Endothelial cell of umbilical vein (primary cell): Measurements from ENCODE around the gene PLCB4. TPM values are rescaled to one million over a fixed set of nuclear protein-coding genes. Genes with fewer than 3 reads are reported as not detected.

ENCODE experiments used
- BruUV-seq: library from RNA; stranded (reverse); fragments of 400-500 nt; replicated peaks from 2 replicates; lab custom pipeline; 2021; lab: Mats Ljungman, UMichigan
- CTCF ChIA-PET: fragments of 300-600, 350-600 bp; sonication (Branson Sonifier 250); formaldehyde crosslinking; loops from one replicate; lab custom pipeline; 2021; ENCODE audit warnings: antibody characterized with exemption, inconsistent platforms; lab: Charles Lee
- POLR2A ChIA-PET: fragments of 300-600, 350-600 bp; sonication (Branson Sonifier 250); formaldehyde crosslinking; loops from one replicate; lab custom pipeline; 2021; ENCODE audit warnings: antibody characterized with exemption, inconsistent platforms; lab: Charles Lee
- DNase-seq: peaks from one replicate; pipeline ENCODE4 v3.0.0-alpha.2; 2011; ENCODE audit warnings: low read depth, low spot score
- FAIRE-seq: peaks from 2 replicates; lab custom pipeline; 2011; peaks lifted over from hg19 to GRCh38; lab: Jason Lieb, UNC
- H2AFZ ChIP-seq: 2 replicates; pipeline ENCODE4 v1.6.0; 2012; ENCODE audit warnings: low read depth, low read length, control low read depth, inconsistent platforms
- H3K27ac ChIP-seq: 2 replicates; pipeline ENCODE4 v1.5.1; 2011; ENCODE audit warnings: low read depth, mild to moderate bottlenecking, control low read depth, low read length, moderate library complexity; ENCODE audit not compliant: insufficient read depth
- H3K27me3 ChIP-seq, 2 experiments: 2 replicates each; pipeline versions ENCODE4 v1.6.0 to v1.6.1; 2011; ENCODE audit warnings: low read length in 2 of 2, mixed read lengths in 1 of 2; ENCODE audit not compliant: control insufficient read depth in 2 of 2, insufficient read depth in 2 of 2
- H3K36me3 ChIP-seq, 2 experiments: 2 replicates in 1 of 2; 3 replicates in 1 of 2; pipeline ENCODE4 v1.5.1; 2011; ENCODE audit warnings: low read length in 2 of 2, mild to moderate bottlenecking in 1 of 2, moderate library complexity in 1 of 2; ENCODE audit not compliant: control insufficient read depth in 2 of 2, insufficient read depth in 2 of 2; ENCODE audit errors: extremely low read depth in 1 of 2
- H3K4me1 ChIP-seq: 3 replicates; pipeline ENCODE4 v1.5.1; 2011; ENCODE audit warnings: mild to moderate bottlenecking, low read length; ENCODE audit not compliant: control insufficient read depth, insufficient read depth; ENCODE audit errors: extremely low read depth
- H3K4me2 ChIP-seq: 2 replicates; pipeline ENCODE4 v1.6.1; 2011; ENCODE audit warnings: low read length, control low read depth, mixed read lengths; ENCODE audit not compliant: insufficient read depth
- H3K4me3 ChIP-seq, 3 experiments: fragments of 200-600 bp in 1 of 3; sonication (generic), shearing (Covaris generic) in 1 of 3; replicated peaks in 1 of 3; 2 replicates each; pipeline ENCODE4 v1.5.1; 2011 to 2016; ENCODE audit warnings: control low read depth in 3 of 3, low read length in 3 of 3, mild to moderate bottlenecking in 2 of 3, inconsistent platforms in 1 of 3, low read depth in 1 of 3, moderate library complexity in 1 of 3; ENCODE audit not compliant: insufficient read depth in 1 of 3
- H3K79me2 ChIP-seq: 2 replicates; pipeline ENCODE4 v1.6.0; 2012; ENCODE audit warnings: low read length, inconsistent platforms; ENCODE audit not compliant: control insufficient read depth, insufficient read depth
- H3K9ac ChIP-seq: replicated peaks from 2 replicates; pipeline ENCODE3; 2011; ENCODE audit warnings: low read length, control low read depth; ENCODE audit not compliant: insufficient read depth; ENCODE audit errors: extremely low read depth
- H3K9me1 ChIP-seq: replicated peaks from 3 replicates; pipeline ENCODE4 v1.6.0; 2011; ENCODE audit warnings: mild to moderate bottlenecking, low read length; ENCODE audit not compliant: control insufficient read depth, insufficient read depth; ENCODE audit errors: extremely low read depth
- H3K9me3 ChIP-seq: replicated peaks from 2 replicates; pipeline ENCODE4 v1.5.1; 2012; ENCODE audit warnings: low read length, inconsistent platforms; ENCODE audit not compliant: control insufficient read depth, insufficient read depth
- H4K20me1 ChIP-seq: replicated peaks from 2 replicates; pipeline ENCODE3; 2011; ENCODE audit warnings: mild to moderate bottlenecking, low read length; ENCODE audit not compliant: control insufficient read depth, insufficient read depth; ENCODE audit errors: extremely low read depth
- CTCF ChIP-seq, 2 donors: IDR thresholded peaks; 1 replicate in 1 of 2; 2 replicates in 1 of 2; pipeline ENCODE4 v1.5.1; 2011; ENCODE audit warnings: low read length in 2 of 2, mild to moderate bottlenecking in 2 of 2, moderate library complexity in 2 of 2, control low read depth in 1 of 2, inconsistent platforms in 1 of 2, low read depth in 1 of 2; ENCODE audit not compliant: insufficient read depth in 1 of 2; ENCODE audit errors: extremely low read depth in 1 of 2
- EZH2 ChIP-seq: IDR thresholded peaks from 2 replicates; pipeline ENCODE4 v1.6.1; 2012; ENCODE audit warnings: borderline replicate concordance, low read depth, mild to moderate bottlenecking, moderate library complexity, low read length, inconsistent platforms; ENCODE audit not compliant: severe bottlenecking
- FOS ChIP-seq: IDR thresholded peaks from 2 replicates; pipeline ENCODE4 v1.6.1; 2011; ENCODE audit warnings: mild to moderate bottlenecking, low read length, moderate library complexity, borderline replicate concordance; ENCODE audit not compliant: insufficient read depth
- GATA2 ChIP-seq: IDR thresholded peaks from 2 replicates; pipeline ENCODE4 v1.7.0; 2011; ENCODE audit warnings: low read depth, mild to moderate bottlenecking, moderate library complexity, mixed read lengths, low read length; ENCODE audit not compliant: insufficient read length, insufficient read depth
- JUN ChIP-seq: IDR thresholded peaks from 2 replicates; pipeline ENCODE4 v1.6.1; 2011; ENCODE audit warnings: borderline replicate concordance, low read depth; ENCODE audit not compliant: insufficient read length, insufficient read depth
- MAX ChIP-seq: IDR thresholded peaks from 2 replicates; pipeline ENCODE4 v1.6.1; 2011; ENCODE audit not compliant: insufficient read depth, insufficient read length
- MYC ChIP-seq: IDR thresholded peaks from one replicate; pipeline ENCODE4 v1.6.1; 2011; ENCODE audit warnings: mild to moderate bottlenecking, low read depth, low read length
- POLR2A ChIP-seq: IDR thresholded peaks from 2 replicates; pipeline ENCODE4 v1.6.1; 2012; ENCODE audit warnings: low read depth, mild to moderate bottlenecking, control low read depth, low read length
- POLR2AphosphoS5 ChIP-seq: IDR thresholded peaks from 2 replicates; pipeline ENCODE4 v1.6.1; 2012; ENCODE audit warnings: low read depth, mild to moderate bottlenecking, control low read depth, low read length, moderate library complexity; ENCODE audit not compliant: insufficient read depth
- dilution Hi-C: fragments of 300-500 bp; cut with MboI; formaldehyde crosslinking; loops from one replicate; pipeline ENCODE4 v1.15.0; 2019; ENCODE audit warnings: low sequenced_read_pairs; ENCODE audit not compliant: extremely low pct_ligation_motif_present
- intact Hi-C: fragments of 100-400 bp; cut with micrococcal nuclease; formaldehyde crosslinking; loops from one replicate; pipeline ENCODE4 v1.10.0; 2022
- polyA plus RNA-seq, 4 experiments: library from polyadenylated mRNA; depleted of rRNA in 3 of 4; stranded (reverse) in 3 of 4; unstranded in 1 of 4; fragments of >200 nt; gene quantifications; 2 replicates each; pipeline versions ENCODE4 v1.2.1 to v1.2.3, GENCODE V29; 2011 to 2012; ENCODE audit warnings: missing spikeins in 1 of 4
- total RNA-seq: library from RNA; stranded (reverse); gene quantifications from 2 replicates; pipeline ENCODE4 v1.2.3, GENCODE V29; 2021

PLCB4 gene
- total and polyA plus RNA-seq, 2 donors (not counting 3 experiments of a cell fraction or from before 2014, with no cell fraction given), result 0.37 to 1.7 TPM

GRCh38 chr20:9440892-9441291, 372.0 kb downstream of the PLCB4 start:
- no peaks in the 10 kb centered on the region for H3K4me1 ChIP-seq
- no peak overlapping the region for H3K27ac ChIP-seq
- CTCF ChIA-PET, result interaction anchor here (1.8 to 2.5 kb wide), 2 partner anchors 9 to 33 kb away, joined by 6 to 9 read pairs; no protein-coding TSS in a partner anchor
- no peaks in the 10 kb centered on the region for H3K36me3 ChIP-seq
- H2AFZ ChIP-seq, result no peak overlapping the region
- no peak overlapping the region for H3K4me3 ChIP-seq
- H3K27me3 ChIP-seq, result no peaks in the 10 kb centered on the region
- dilution Hi-C loops, result no loop called here
- no peak overlapping the region for H3K4me2 ChIP-seq
- H3K79me2 ChIP-seq, result no peaks in the 10 kb centered on the region
- no peak for TF ChIP-seq CTCF (IDR thresholded peaks at IDR 0.05; ENCODE audit: extremely low read depth in 1 of 2, insufficient read depth in 1 of 2, low read depth in 1 of 2, low read length in 2 of 2)
- TF ChIP-seq GATA2, result no peak
- TF ChIP-seq POLR2A, result no peak
- TF ChIP-seq POLR2AphosphoS5, result no peak
- no peak for TF ChIP-seq MYC
- TF ChIP-seq EZH2, result no peak
- TF ChIP-seq MAX, result no peak
- no peak for TF ChIP-seq FOS
- no peak for TF ChIP-seq JUN
- POLR2A ChIA-PET, result no interaction called here
- no peaks in the 10 kb centered on the region for H3K9me1 ChIP-seq
- no peak overlapping the region for H3K9ac ChIP-seq
- intact Hi-C loops, result no loop called here
- H4K20me1 ChIP-seq, result no peaks in the 10 kb centered on the region
- H3K9me3 ChIP-seq, result no peaks in the 10 kb centered on the region
- DNase-seq, result no peak
- BruUV-seq, result no TSS peak
- no peak for FAIRE-seq
